ENCODE data around the gene THRB.

THRB gene

DNA sequence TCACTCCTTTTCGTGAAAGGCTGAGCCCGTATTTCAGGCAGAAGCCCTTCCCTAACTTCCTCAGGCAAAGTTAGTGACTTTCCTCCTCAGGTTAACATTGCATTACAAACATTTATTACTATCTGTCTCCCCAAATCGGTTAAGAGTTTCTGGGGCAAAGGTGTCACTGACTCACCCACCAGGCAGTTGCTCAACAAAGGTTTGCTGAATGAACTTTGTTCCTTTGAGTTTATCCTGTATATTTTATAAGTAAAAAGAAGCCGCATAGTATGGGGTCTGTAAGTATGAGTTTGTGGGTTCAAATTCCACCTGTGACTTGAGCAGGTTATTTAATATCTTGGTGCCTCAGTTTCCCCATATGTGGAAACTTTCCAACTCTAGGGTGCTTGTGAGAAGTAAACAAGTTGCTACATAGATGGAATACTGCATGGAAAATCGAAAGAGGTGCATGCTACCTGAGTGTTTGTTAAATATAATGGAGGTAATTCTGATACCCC, 177.7 kb downstream of the THRB start:
- no peak for DNase-seq (ENCODE audit: low read depth in 2 of 2, low spot score in 1 of 2)

DNA sequence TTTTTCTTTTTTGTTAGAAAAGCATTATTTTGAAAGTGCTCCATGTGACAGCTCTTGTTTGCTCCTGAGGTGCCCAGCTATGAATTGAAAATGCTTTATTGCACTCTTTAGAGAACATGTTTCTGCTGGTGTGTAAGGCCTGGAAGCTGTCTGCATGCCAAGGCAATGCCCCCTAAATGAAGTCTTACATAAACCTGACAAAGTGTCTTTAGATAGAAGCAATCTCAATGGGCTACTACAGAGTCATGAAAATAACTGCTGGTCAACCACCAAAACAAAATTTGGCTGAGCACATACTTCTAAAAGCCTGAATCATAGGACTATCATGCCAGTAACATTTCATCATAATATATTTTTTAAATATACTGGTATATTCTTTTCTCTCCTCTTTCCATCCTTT, 178.7 kb downstream of the THRB start:
- no peak for DNase-seq (ENCODE audit: low read depth in 2 of 2, low spot score in 1 of 2)

DNA sequence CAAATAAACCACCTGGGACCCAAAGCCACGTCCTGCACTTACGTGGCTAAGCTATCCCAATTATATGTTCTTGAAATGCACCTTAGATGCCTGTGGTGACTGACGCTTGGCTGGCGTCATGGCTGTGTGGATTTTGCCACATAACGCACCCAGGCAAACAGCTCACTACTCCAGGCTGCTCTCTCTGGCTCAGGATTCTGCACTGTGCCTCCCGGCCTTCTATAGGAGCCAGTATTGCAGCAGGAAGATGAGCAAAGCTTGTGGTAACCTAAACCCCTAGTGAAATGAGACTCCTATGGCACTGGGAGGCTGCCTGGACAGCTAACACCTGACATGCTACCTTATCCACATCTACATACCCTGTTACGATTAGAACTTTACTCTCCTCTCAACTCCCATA, 179.3 kb downstream of the THRB start:
- DNase-seq (ENCODE audit: low read depth in 2 of 2, low spot score in 1 of 2) = no peak

DNA sequence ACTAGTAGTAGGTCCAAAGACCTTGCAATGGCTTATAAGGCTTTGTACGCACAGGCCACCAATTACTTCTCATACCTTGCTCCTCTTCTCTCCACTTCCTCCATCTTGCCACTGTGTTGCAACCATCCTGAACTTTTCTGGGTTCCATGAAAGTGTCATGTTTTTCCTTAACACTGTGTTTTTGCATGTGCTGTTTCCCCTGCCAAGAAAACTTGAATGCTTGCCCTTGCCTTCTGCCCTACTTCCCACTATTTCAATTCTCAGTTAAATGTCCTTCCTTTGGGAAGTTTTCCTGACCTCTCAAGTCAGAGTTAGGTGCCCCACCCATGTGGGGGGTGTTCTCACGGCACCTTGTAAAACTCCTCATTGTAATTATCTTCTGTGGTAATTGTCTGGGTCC, 182.8 kb downstream of the THRB start:
- no peak for DNase-seq (ENCODE audit: low read depth in 2 of 2, low spot score in 1 of 2)

DNA sequence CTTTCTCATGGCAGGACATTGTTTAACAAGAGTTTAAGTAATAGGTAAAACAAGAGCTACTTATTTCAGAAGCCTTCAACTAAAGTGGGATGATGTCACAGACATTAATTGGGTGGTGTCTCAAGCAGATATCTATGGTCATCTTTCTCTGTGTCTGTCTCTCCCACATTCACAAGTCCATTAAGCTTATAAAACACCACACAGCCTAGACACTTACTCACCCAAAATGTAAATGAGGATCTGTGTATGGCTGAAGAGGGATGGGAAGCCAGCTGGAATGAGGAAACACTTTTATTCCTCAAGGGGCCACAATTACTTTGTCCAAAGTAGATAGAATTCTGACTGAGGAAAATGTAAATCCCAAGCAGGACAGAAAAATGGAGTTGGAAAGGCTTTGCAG, 183.8 kb downstream of the THRB start:
- no peak for DNase-seq (ENCODE audit: low read depth in 2 of 2, low spot score in 1 of 2)

DNA sequence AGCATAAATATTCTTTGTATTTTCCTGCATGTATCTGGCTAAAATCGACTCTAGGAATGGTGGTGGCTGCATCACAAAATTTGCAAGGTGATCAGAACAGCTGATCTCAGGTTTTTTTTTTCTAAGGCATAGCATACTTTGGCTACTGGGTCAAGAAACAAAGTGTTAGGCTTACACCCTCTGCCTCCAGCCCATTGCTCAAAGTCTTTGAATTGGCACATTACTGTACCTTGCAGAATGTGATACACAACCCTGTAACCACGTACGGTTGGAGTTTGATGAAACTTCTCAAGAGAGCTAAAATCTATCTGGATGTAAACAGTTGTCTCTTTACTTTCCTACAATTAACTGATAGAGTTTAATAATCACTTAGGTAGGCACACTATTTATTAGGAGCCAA, 188.1 kb downstream of the THRB start:
- no peak for DNase-seq (ENCODE audit: low read depth in 2 of 2, low spot score in 1 of 2)

DNA sequence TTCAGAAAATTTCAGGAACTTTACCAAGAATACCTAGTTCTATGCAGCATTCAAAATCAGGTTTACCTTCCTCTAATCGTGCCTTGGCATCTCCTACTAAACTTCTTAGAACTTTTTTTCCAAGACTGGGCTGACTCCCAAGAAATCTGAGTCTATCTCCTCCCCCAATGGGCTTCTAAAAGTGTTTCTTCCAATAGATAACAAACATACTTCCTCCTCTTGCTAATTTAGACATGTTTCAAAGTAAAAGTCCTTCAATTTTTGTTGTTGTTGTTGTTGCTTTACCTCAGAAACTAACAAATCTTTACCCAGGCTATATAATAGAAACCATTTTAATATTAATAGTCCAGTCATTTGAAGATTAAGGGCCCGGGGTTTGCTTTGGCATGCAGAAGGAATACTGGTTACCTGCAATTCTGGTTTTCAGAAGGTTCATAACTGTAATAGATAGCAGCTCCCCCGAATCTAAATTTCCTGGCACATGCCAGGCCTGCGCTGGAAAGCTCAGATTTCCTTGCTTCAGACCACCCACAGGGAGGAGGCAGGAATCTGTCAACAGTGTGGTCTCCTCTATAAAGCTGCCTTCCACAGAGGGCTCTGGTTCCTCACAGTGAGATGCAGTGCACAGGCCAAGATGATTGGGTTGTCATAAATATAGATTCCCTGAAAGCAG, 188.7 kb downstream of the THRB start:
- no peak for DNase-seq (ENCODE audit: low read depth in 2 of 2, low spot score in 1 of 2)

DNA sequence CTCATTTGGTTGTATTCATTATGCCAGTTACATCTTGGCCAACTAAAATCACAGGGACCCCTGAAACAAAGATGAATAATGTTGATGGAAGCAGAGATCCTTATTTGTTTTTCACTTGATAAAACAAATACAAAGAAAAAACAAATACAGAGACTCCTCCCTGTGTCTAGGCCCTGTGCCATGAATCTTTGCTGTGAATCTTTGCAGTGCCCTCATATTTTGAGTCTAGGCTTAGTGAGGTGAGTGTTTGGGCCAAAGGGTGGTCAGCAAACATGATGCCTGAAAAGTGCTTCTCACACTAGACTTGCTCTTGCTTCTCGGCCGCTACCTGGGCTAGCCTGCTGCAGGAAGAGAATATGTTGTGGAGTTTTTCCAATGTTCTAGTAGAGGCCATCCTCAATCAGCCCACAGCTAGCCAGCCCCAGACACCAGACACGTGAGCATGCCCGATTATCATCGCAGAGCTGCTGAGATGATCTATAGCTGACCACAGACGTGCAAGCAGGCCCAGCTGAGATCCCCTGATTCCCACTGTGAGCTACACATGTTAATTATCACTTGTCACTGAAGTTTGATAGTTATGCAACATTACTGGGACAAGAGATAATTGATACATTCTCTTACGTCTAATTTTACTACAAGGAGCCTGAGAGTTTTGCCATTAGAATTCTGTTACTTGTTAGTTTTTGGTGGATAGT, 191.4 kb downstream of the THRB start:
- no peak for DNase-seq (ENCODE audit: low read depth in 2 of 2, low spot score in 1 of 2)

DNA sequence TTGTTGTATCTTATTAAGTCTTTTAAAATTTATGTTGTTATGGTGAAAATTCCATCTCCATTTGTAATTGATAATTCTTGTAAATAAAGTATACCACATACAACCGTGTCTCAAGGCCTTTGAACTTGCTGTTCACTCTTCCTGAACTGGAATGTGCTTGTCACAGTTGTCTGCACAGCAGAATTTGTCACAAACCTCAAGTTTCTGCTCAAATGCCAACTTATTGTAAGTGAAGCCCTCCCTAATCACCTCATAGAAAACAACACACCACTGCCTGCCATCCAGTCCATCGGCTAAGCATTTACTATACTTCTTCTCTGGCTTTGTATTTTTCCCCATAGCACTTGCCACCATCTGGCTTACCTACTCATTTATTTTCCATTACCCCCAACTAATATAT, 192.3 kb downstream of the THRB start:
- DNase-seq (ENCODE audit: low read depth in 2 of 2, low spot score in 1 of 2) = no peak

DNA sequence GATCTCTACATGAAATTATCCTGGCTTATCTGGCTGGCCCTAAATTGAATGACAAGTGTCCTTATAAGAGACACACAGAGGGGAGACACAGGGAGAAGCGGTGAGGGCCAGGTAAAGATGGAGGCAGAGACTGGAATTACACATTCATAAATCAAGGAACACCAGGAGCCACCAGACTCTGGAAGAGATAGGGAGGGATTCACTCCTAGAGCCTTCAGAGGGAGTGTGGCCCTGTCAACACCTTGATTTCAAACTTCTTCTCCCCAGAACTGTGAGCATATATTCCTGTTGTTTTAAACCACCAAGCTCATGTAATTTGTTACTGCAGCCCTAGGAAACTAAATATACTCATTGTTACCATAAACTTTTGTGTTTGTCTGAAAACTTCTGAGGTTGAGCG, 193.7 kb downstream of the THRB start:
- DNase-seq (ENCODE audit: low read depth in 2 of 2, low spot score in 1 of 2) = no peak

DNA sequence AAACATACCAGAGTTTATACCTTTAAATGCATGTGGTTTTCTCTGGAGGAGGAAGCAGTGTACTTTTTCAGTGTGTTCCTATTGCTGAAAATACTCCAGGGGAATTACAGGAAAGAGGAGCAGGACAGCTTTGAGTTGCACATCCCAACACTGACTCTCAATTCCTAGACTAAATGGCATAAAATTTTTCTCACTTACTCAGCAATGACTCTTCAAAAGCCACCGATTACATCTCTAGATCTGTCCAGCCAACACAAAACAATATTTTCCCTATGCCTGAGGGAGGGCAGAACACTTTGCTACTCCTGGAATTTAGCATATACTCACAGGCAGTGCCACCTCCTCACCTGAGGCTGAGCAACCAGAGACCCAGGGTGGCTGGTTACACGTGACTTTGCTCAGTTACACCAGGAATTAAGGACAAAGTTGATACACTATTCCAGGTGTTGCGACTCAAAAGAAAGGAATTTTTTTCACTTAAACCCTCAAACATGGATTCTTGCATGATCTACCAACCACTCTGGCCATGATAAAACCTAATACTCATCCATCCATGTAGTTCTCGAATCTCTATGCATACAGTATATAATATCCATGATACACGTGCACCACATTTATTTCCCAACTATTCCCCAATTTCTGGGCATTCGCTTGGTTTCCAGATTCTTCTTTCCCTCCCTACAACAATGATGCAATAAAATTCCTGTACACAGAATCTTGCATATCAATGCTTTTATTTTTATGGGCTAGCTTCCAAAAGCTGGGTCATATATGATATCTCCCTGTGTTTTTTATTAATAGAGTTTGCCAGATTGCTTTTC, 194.6 kb downstream of the THRB start:
- no peak for DNase-seq (ENCODE audit: low read depth in 2 of 2, low spot score in 1 of 2)

DNA sequence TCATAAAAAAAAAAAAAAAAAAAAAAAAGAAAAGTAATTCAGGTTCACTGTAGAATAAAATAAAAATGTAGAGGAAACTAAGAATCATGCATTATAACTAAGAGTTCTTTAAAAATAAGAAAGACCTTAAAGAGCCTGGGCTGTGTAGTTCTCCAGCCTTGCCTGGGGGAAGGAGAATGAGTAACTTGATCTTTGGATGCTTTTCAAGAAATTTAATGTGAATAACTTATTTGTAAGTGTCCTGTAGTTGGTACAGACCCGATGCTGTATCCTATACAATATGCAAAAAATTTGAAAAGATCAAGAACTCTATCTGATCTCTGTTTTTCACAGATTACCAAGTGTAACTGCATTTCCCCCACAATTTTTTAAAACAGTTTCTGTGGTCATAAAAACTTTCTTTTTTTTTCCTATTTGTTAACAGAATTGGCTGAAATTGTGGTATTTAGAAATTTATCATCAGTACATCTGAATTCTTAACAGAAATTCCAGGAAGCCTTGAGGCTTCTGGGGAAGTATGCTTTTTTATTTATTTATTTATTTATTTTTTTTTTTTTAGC, 195.3 kb downstream of the THRB start:
- no peak for DNase-seq (ENCODE audit: low read depth in 2 of 2, low spot score in 1 of 2)

DNA sequence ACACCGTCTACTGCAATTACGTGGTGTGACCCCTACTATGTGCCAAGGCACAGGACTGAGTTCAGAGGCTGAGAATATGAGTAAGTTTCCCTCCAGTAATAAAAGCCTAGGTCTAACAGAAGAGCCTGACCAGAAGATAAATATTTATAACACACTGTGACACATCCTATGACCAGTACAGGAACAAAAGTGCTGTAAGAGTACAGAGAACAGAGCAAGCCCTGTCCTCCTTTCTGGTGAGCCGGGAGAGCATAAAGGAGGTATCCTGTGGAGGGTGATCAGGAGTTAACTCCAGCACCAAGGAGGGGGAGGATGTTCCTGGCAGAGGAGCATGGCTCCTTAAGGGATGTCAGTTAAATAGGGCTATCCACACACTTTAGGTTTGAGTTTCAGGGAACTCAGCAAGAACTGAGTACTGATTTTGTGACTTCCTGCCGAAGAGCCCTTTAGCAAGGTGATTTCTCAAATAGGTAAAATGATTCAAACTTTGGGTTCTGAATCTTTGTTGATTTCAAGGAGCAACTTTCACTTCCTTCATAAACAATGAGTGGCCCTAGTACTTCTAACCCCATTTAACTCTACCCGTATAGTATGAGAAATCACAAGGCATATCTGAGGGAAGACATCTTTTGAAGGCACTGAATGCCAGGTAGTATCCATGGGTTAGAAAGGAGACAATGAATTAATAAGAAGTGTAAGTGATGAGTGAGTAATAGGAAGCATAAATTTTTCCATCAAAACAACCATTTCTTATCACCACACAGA, 198.0 kb downstream of the THRB start:
- no peak for DNase-seq (ENCODE audit: low read depth in 2 of 2, low spot score in 1 of 2)

DNA sequence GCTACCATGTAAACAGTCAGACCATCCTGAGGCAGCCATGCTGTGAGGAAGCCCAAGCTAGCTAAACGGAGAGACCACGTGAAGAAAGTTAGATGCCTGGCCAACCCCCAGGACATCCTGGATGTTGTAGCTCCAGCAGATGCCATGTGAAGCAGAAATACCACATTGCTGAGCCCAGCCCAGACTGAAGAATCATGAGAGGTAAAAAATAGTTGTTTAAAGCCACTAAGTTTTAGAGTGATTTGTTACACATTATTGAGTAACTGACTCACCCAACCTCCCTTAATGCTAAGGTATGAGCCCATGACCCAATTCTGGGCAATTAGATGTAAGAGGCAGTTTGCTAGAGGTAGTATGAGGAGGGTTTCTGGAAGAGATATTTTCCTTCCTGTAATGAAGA, 200.5 kb downstream of the THRB start:
- no peak for DNase-seq (ENCODE audit: low read depth in 2 of 2, low spot score in 1 of 2)

DNA sequence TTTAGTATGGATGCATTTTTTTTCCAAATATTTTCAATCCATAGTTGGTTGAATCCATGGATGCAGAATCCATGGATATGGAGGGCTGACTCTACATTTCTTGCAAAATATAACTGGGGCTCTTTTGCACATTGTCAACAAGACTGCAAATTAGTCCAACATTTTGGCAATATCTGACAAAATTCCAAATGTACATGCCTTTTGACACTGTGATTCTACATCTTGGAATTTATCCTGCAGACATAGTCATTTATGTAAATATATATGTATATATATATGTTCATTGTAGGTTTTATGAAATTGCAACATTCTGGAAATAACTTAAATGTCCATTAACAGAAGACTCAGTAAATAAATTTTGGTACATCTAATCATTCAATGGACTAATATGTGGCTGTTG, 203.0 kb downstream of the THRB start:
- DNase-seq (ENCODE audit: low read depth in 2 of 2, low spot score in 1 of 2) = no peak

DNA sequence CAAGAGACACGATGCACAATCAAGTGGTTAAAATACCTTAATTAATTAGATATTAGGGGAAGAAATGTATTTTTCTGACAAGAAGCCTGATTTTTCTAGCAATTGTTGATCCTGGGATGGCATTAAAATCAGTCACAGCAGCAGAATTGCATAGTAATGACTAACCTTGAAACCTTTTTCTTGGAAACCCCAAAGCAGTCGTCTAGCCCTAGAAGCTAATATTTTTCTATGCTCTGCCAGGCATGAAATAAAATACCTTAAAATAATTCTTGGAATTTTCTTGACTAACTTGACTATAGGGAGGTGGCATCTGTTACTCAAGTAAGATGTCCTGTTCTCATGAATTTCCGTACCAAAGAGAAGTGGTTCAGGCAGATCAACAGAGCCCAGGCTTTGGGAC, 204.1 kb downstream of the THRB start:
- DNase-seq (ENCODE audit: low read depth in 2 of 2, low spot score in 1 of 2) = no peak

DNA sequence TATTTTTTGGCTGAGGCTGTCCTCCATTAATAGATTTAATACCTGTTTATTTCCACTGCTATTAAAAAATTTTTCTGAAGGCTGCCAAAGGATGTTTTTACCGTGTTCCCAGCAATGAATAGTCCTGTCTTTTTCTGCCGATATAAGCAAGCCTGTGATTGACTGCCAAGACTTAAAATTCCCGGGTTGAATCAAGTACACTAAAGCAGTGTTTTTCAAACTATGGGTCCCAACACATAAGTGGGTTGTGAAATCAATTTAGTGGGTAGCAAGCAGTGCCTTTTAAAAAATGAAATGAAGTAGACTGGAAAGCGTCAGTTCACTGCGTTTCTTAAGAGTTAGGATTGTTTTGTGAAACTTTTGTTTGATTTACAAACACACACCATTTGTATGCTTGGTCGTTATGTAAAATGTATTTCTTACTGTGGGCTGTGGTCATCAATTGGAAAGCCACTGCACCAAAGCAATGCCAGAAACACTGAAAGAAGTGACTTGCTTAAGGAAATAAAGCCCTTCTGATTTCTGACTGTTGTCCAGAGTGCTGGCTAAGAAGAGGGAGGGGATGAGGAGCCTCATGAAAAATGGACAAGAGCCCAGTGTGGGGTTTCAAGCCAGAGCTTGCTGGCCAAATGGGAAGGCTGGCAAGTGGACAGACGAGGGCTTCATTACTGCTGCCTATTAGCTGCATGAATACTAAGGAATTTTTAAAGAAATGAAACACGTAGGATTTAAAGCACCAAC, 206.0 kb downstream of the THRB start:
- no peak for DNase-seq (ENCODE audit: low read depth in 2 of 2, low spot score in 1 of 2)

DNA sequence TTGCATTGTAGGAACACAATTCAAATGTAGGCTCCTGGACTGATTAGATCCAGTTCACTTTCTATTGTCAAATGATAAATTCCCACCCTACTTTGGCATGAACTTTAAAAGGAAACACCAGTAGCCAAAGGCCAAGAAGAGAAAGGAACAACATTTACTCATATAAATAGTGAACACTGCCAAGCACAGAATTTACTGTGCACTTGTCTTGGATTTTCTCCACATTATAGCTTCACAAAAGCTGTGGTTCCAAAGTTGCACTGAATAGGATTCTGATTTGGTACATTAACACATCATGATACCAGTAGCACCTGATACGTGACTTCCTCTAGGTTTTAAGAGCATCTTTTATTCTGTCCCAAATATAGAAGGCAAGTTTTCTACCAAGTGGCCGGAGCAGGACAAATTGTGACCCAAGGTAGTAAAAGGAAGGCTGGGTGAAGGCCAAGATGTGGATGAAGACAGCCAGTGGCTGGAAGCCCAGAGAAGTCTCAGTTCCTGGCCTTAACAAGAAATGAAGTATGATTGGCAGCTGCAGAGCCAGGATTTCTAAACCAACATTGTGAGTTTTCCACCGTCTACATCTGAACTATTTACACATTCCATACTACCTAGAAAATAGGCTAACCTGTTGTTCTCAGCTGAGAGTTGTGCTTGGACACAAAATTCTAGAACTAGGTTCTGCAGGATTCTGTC, 206.7 kb downstream of the THRB start:
- DNase-seq (ENCODE audit: low read depth in 2 of 2, low spot score in 1 of 2) = no peak

DNA sequence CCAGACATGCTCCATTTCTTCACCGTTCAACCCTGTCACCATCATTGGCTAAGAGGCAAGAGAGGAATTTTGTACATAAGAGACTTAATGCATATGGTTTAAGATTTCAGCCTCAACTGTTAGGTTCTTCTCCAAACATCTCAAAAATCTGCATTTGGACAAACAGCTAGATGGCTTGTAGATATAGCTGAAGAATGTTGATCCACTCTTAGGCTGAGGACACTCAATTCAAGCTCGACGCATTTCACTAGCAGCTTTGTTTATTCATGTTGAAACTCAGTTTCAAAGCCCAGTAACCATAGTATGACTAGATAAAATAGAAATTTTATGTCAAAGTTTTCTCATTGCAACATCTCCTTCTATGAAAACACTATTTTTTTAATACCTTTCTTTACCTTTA, 208.2 kb downstream of the THRB start:
- no peak for DNase-seq (ENCODE audit: low read depth in 2 of 2, low spot score in 1 of 2)

DNA sequence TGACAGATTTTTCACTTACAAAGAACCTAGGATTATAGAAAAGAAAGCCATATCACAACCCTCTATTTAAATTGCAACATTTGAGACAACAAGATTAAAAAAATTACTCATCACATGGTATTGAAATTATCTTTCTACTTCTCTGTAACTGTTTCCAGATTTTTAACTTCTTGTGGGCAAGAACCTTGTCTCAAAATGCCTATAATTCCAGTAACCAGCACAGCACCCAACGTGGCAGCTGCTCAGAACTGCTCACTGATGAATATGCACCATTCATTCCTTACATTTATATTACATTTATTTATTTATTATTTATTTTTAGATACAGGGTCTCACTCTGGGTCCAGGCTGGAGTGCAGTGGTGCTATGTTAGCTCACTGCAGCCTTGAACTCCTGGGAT, 216.1 kb downstream of the THRB start:
- no peak for DNase-seq (ENCODE audit: low read depth in 2 of 2, low spot score in 1 of 2)
